ENCODE data around the gene RALGAPB.

DNA sequence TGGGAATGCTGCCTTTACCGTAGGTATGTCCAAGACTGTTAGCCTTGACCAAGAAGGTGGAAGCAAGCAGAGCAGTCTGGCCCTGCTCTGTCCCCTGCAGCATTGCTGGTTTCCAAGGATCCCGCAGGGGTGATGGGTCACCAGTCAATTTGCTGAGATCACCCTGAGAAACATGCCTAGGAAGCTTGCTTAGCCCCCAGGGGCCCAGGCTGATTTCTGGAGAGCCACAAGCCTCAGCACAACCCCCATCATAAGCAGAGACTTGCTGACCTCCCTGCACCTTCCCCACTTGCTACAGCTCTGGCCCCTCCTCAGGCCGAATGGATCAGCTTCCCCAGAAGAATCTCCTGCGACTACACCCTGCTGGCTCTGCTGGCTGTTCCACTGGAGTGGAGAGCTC lies 150.4 kb downstream of the RALGAPB start:
- TF ChIP-seq, protein P1, sequence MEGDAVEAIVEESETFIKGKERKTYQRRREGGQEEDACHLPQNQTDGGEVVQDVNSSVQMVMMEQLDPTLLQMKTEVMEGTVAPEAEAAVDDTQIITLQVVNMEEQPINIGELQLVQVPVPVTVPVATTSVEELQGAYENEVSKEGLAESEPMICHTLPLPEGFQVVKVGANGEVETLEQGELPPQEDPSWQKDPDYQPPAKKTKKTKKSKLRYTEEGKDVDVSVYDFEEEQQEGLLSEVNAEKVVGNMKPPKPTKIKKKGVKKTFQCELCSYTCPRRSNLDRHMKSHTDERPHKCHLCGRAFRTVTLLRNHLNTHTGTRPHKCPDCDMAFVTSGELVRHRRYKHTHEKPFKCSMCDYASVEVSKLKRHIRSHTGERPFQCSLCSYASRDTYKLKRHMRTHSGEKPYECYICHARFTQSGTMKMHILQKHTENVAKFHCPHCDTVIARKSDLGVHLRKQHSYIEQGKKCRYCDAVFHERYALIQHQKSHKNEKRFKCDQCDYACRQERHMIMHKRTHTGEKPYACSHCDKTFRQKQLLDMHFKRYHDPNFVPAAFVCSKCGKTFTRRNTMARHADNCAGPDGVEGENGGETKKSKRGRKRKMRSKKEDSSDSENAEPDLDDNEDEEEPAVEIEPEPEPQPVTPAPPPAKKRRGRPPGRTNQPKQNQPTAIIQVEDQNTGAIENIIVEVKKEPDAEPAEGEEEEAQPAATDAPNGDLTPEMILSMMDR (IDR thresholded peaks at IDR 0.05) = no peak
- TF ChIP-seq ZFX (IDR thresholded peaks at IDR 0.05; ENCODE audit: borderline replicate concordance) = no peak

Data from 22Rv1 (cell line).